CD4-positive, alpha-beta T cell treated with Interleukin-10 for 1 hour (primary cell): Measurements from ENCODE around the gene LRRC41.
"Not testable (repeated sequence)": the region's sequence is repeated elsewhere in the genome, so short reads cannot be mapped to it uniquely, and the experiment has no call there.

Experiments used
- DNase-seq: peaks from one replicate; pipeline ENCODE4 v3.0.0-alpha.2; 2020

LRRC41 gene

DNA sequence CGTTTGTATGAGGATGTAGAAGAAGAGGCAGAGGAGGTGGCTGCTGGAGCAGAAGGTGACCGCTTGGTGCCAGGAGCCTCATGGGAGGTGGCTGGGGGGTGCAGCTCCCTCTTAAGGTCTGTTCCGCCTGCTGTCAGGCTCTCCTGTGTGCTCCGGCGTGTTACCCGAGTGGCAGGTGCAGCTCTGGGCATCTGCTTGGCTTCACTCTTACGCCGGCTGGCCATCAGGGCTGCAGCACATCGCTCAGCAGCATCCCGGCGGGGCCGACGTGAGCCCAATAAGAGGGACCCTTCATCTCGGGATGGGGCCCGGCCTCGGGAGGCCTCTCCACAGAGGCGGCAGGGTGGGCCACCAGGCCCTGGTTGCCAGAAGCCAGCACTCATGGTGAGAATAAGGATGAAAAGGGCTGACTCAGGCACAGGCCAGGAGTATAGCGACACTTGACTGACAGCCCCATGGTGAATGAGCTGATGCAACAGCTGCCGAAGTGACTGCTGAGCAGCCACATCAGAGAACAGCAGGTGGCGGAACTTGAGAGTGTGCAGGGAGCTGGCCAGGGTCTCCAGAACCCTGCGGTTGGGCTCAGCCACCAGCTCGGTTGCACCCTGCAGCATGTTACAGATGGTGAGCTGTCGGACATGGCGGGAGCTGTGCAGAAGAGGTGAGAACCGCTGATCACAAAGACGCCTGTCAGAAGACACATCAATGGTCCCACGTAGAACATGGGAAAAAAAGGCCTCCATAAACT lies 17.5 kb downstream of the LRRC41 start:
- peak; percentile 17 for DNase-seq

DNA sequence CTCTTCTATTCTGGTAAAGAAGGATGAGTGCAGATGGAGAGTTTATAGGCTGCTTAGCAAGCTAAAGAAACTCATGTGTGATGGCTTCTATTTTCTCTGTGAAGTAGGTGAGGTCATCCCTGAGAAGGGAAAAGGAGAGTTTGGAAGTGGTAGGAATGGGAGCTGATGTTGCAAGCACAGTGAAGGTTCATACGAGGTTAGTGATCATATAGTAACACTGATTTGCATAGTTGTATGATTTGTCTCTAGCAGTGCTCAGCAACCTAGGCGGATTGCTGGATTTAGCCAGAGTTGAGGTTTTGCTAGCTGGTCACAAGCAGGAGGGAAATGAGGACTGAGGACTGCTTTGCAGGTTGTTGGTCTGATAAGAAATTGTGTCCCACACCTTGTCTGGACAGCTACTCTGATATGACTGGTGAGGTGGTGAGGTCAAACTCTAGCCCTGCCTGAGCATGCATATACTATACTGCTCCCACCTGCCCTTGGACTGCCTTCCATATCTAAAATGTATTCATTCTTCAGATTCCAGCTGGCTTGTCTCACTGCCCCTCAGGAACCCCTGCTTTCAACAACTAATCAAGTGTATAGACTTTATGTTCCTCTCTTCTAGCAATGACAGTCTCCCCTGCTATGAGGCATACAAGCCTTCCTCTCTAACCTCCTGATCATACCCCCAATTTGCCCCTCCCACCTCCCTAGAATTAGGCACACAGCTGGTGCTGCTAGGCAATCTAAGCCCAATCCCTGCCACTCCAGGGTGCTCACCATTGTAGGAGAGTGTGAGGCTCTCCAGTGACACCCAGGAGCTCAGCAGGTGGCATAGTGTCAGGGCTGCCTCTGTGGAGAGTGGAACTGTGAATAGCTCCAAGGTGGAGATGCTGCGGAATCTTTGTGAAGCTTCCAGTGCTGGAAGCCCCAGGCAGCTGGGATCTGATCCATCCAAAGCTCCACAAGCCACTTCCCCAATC lies 18.5 kb downstream of the LRRC41 start:
- DNase-seq = no peak

DNA sequence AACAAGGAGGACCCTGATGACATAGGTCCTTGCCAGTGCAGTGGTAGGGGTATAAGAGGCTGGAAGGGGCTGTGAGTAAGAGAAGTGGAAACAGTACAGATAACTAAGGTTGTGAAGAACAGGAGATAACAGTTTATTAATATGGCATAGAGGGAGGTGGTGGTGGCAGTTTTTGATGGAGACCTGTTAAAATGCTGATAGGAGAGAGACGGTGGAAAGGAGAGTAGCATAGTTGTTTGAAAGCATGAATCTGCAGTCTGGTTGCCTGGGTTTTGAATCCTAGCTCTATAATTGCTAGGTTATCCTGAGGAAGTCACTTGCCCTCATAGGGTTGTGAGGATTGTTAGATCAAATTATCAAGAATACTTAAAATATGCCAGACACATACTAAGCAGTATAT lies 19.4 kb downstream of the LRRC41 start:
- no peak for DNase-seq

DNA sequence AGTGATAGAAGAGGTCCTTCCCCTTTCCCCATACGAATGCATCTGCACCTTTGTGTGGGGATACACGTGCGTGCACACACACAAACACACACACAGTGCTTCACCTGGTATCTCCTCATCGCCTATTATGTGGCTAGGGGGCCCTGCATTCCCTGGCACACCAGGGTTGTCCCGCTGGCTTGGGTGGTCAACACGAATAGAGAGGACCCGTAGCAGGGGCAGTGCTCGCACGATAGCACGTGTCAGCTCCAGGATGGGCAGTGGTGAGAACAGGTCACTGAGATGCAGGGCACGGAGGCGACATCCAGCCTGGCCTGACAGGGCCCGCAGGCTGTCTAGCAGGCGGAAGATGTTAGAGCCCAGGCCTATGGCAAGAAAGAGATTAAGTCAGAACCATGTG lies 22.4 kb downstream of the LRRC41 start:
- no peak for DNase-seq

DNA sequence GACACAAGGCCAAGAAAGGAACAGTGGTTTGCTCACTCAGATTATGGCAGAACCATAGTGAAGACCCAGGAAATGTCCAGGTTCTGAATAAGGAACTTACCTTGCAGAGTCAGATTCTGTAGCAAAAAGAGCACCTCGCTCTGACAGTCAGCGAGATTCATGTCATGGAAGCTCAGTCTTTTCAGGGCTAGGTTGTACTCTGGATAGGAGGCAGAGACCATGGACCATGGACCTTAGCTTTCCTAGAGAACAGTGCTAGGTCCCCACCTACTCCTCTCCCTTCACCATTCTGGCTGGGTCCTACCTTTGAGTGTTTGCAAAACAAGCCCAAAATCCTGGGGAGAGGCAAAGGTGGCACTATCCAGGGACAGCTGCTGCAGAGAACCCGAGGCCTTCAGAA lies 23.3 kb downstream of the LRRC41 start:
- no peak for DNase-seq

DNA sequence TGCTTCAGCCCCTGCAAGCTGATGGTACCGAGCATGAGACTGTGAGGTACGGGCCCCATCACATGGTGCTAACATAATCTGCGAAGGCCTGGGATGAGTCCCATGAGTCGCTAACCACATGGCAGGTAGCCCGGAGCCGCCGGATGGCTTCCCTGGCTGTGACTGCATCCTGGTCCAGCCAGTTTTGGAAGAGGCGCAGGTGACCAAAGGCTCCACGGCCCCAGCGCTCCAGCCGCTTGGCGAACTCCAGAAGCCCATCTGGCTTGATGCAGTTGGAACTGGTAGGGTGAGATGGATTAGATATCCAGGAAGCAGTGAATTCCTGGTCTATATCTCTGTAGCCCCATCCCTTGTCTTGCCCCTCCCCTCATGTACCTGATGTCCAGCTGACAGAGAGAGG lies 24.6 kb downstream of the LRRC41 start:
- no peak for DNase-seq

DNA sequence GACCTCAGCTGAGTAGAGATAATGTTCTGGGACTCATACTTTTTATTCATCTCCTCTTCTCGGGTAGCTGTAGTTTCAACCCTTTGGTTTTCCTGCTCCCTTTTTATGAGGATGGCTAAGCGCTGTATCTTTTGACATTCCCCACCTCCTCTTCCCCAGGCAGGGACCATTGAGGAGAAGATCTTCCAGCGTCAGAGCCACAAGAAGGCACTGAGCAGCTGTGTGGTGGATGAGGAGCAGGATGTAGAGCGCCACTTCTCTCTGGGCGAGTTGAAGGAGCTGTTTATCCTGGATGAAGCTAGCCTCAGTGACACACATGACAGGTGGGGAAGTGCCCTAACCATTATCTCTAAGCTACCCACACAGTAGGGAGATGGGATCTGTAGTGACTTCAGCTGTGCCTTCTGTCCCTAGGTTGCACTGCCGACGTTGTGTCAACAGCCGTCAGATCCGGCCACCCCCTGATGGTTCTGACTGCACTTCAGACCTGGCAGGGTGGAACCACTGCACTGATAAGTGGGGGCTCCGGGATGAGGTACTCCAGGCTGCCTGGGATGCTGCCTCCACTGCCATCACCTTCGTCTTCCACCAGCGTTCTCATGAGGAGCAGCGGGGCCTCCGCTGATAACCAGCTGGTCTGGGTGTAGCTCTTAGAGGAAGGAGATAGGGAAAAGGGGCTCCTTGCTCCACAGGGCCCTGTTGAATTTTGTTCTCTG lies 25.6 kb downstream of the LRRC41 start:
- DNase-seq = no peak

DNA sequence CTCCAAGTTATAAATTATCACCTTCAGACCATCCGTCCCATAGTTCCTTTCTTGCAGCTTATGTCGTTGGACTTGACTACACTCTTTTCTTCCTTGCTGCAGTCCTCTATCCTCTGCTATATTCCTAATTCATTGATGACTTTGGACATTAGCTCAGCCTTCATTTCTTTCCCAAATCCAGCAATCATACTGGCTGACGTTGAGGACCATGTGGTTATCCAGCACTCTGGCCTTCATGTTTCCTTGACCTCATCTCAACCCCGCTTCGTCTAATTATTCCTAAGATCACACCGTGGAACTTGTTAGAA lies 28.4 kb downstream of the LRRC41 start:
- no peak for DNase-seq

DNA sequence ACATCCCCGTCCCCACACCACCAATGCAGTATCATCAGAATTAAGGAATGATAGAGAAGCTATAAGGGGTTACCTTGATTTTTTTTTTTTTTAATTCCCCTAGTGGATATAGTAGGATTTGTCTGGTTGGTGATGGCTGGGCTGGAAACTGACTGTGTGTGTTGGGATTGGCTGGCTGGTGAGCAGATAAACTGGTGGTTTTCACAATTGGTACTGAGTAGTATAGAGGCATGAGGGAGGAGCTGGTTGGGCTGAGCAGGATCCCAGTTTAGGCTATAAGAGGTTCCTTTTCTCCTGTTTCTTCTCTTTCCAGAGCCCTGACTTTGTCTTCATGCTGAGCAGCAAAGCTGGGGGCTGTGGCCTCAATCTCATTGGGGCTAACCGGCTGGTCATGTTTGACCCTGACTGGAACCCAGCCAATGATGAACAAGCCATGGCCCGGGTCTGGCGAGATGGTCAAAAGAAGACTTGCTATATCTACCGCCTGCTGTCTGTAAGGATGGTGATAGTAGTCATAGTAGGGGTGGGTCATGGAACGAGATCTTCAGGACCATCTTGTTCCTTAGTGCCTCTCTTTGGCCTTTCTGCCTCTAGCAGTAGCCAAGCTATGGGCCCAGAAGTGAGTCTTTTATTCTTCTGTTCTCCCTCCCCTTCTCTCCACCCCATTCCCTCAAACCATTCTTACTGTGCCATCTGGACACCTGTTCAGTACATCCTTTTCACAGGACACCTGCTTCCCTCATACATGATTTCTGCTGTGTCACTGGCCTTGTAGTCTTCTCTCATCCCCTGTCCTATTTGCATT lies 29.0 kb downstream of the LRRC41 start:
- no peak for DNase-seq

DNA sequence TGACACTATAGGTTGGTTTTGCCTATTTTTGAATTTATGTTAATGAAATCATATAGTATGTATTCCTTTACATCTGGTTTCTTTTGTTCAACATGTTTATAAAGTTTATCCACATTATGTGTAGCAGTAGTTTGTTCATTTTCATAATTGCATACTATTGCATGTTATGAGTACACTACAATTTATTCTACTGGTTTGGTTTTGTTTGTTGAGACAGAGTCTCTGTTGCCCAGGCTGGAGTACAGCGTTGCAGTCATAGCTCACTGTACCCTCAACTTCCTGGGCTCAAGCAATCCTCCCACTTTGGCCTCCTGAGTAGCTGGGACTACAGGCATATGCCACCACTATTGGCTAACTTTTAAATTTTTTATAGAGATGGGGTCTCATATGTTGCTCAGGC lies 34.8 kb downstream of the LRRC41 start:
- DNase-seq = no peak

DNA sequence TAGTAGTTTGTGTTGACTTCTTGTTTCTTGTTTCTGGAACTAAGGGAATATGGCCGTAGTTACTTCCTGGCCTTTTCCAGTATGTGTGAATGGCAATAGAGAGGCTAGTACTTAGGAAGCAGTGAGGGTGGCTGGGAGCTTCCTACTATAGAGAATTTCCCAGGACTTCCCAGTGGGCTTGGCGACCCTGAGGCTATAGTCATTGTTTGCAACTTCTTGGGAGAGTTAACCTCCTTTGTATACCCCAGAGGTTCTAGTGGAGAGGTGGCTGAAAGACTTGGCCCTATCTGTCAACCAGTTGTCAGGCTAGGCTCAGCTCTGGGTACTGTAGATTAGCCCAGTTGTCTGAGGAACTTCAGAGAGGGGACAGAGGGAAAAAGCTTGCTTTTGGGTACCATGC lies 40.3 kb downstream of the LRRC41 start:
- no peak for DNase-seq

DNA sequence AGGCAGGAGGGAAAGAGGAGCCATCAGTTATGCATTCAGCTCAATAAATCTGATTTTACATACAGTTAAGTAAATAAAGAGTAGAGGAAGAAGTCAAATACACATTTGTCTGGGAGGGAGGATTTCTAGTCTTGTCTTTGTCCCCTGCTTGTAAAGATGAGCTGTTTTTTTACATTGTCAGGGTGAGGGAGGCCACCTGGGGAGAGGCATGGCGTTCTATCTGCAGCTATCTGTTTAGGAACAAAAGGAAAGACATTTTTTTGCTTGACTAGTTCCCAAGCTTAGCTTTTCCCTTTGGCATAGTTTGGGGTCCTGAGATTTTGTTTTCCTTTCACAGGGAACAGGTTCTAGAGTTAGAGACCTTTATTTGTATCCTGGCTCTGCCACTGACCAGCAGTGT lies 40.9 kb downstream of the LRRC41 start:
- no peak for DNase-seq

DNA sequence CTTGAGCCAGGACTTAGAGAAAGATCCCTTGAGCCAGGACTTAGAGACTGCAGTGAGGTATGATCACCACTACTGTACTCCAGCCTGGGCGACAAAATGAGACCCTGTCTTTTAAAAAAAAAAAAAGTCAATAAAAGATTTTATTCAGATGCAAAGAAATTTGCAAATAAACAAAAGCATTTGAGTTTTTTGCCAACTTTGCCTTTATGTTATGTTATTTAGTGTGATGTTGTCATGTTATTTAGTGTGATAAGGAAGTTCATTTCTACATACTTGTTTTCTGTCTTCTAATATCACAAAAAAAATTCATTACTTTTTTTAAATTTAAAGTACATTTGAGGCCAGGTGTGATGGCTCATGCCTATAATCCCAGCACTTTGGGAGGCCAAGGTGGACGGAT lies 46.9 kb downstream of the LRRC41 start:
- DNase-seq = no peak

DNA sequence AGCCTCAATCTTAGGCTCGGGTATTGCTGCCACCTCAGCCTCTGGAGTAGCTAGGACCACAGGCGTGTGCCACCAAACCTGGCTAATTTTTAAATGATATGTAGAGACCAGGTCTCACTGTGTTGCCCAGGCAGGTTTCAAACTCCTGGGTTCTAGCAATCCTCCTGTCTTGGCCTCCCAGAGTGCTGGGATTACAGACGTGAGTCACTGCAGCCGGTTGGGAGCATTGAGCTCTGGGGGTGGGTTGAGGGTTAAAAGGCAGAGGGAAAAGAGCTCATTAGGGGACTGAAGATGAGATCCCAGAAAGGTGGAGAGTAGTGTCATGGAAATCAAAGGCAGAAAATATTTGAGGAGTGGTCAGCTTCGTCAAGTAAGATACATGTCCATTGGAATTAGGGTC lies 48.7 kb downstream of the LRRC41 start:
- no peak for DNase-seq

DNA sequence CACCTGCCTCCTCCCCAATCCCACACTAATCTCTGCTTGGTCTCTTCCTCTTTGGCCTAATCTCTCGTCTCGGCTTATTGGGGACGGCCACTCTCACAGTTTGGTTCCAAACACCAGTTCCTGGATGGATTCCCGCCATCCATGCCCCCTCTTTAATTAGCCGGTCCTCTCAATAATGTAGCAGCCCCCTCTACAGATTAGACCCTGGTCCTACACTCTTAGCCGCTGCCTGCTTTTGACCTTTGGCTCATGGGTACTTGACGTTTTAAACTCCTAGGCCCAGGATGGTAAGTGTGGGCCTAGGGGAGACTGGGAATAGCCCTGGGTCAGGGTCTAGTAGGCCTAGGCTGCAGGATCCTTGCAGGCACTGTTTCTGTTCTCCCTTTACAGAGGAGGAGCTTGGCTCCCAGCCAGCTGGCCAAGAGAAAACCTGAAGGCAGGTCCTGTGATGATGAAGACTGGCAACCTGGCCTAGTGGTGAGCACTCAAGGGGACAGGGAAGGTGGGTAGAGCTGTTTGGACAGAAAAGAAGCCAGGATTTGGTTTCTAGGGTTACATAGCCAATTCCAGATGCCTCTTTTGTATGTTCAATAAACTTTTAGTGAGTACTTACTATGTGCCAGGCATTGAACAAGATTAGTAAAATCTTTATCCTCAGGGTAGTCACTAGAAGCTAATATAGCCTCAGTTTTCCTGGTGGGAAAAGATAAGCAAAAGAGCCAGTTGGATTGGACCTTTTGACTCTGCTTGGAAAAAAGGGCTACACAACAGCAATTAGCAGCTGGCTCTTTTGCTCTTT lies 55.1 kb downstream of the LRRC41 start:
- peak; percentile 10 for DNase-seq

DNA sequence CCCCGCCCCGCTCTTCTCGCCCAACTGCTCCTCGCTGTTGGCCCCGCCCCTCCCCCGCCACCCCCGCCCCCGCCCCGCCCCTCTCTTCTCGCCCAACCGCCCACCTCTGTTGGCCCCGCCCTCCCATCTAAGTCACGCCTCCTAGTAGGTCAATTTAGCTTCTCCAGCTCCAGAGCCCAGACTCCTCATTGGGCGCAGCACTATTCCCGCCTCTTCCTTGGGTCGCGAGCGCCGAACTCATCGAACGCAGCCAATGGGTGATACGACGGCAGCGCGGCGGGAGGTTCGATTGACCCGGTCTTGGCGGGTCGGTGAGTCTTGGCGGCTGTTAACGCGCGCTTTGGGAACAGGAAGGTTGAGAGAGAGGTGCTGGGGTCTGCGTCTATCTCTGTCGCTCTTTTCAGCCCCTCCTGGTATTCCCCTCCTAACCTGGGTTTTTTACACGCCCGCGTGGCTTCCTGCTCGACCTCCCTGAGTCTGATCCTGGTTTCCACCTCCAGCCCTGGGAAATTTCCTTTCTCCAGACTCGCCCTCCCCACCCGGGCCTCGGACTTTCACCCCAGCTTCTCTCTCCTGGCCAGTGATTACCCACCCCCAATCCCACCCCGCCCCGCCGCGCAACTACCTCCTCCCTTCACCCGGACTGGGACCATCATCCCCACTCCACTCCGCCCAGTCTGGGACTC lies 55.8 kb downstream of the LRRC41 start, which contains the start of gene RAD54L:
Gene RAD54L (plus strand): TSS at position 328 of the 686 bp plus-strand sequence. CDS start 643 bp downstream, outside the sequence.
- DNase-seq = peak; percentile 98

DNA sequence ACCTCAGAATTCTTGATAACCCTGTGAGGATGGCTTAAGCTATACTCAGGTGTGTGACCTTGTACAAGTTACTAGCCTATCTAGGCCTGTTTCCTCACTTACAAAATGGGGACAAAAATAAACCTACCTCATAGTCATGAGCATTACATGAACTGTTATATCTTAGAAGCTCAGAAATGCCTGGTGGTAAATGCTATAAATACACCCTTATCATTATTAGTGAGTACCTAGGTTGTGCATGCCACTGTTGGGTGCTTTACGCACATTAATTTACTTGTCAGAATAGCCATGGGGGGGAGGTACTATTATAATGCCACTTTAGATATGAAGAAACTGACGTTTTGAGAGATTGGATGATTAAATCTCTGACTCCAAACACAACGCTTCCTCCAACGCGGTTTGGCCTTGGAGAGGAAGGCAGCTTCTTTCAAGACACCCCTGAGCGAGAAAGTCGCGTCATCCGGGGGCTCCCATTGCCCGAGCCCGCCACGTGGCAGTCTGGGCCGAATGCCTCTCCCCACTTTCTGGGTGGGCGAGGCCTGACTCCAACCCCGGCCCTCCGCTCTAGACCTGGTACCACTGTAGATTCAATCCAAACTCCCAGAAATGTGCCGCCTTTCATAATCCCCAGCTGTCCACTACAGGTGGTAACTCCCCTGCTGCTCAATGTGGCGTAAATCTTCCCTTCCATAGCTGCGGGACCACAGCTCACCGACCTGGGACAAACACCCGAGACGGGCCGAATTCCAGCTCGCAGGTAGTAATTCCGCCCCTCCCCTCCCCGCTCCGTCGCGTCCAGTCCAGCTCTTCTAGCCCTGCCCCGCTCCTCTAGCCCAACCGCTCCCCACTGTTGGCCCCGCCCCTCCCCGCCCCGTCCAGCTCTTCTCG lies 56.6 kb downstream of the LRRC41 start:
- DNase-seq = no peak

DNA sequence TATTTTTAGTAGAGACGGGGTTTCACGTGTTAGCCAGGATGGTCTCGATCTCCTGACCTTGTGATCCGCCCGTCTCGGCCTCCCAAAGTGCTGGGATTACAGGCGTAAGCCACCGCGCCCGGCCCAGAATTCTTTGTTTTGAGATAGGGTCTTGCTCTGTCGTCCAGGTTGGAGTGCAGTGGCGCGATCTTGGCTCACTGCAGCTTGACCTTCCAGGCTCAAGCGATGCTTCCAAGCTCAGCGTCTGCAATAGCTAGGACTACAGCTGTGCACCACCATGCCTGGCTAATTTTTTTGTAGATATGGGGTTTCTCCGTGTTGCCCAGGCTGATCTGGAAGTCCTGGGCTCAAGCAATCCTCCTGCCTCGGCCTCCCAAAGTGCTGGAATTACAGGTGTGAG lies 57.3 kb downstream of the LRRC41 start:
- DNase-seq = not testable (repeated sequence)

DNA sequence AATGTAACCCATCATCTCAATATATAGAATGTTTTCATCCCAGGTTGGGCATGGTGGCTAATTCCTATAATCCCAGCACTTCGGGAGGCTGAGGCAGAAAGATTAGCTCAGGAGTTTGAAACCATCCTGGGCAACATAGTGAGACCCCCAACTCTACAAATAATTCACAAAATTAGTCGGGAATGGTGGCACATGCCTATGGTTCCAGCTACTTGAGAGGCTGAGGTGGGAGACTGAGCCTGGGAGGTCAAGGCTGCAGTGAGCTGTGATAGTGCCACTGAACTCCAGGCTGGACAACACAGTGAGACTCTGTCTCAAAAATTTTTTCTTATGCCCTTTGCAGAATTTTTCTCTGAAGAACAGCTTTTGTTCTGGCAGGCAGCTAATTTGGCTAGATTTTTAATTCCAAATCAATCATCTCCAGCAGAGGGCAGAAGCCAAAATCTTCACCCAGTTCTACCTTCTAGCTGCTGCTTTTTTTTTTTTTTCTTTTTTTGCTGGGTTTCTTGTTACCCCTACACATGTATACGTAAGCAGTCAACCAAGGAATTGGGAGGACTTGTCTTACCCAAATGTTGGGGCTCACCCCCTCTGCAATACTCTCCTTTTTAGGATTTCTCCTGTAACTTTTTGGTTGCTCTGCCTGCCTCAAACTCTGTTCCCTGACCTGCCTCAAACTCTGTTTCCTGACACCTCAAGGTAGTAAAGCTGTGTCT lies 58.6 kb downstream of the LRRC41 start:
- peak; percentile 51 for DNase-seq
